Hematopoietic multipotent progenitor cell (in vitro differentiated cells): ENCODE data around the gene RFX1. TPM values are rescaled to one million over a fixed set of nuclear protein-coding genes. Genes with fewer than 3 reads are reported as not detected.

Experiments
- DNase-seq, 3 donors: peaks; one replicate each; pipeline ENCODE4 v3.0.0-alpha.2; 2011 to 2015; ENCODE audit warnings: low read depth in 2 of 3, low spot score in 2 of 3
- total RNA-seq: library from RNA; depleted of rRNA; stranded (reverse); fragments of >200 nt; gene quantifications from one replicate; pipeline ENCODE4 v1.2.3, GENCODE V29; 2012

The RFX1 gene
- total RNA-seq, 1 donor = 20.2 TPM

- no peak for DNase-seq
Observed at GRCh38 chr19:13914777-13915176, 91.3 kb downstream of the RFX1 start.

GRCh38 chr19:13913352-13913751 is 92.8 kb downstream of the RFX1 start:
- no peak for DNase-seq

Other genes starting within 250 kb of the RFX1 start
- gene MRI1, start 241.8 kb downstream of the RFX1 start, total RNA-seq = 86.7 TPM
- gene C19orf53, start 231.9 kb downstream of the RFX1 start, total RNA-seq = 30.4 TPM
- gene ZSWIM4, start 210.9 kb downstream of the RFX1 start, total RNA-seq = 15.1 TPM
- 2.7 TPM for gene NANOS3, start 129.2 kb downstream of the RFX1 start, total RNA-seq
- gene BRME1, start 100.2 kb downstream of the RFX1 start, total RNA-seq = 2.4 TPM
- gene CC2D1A, start 100.1 kb downstream of the RFX1 start, total RNA-seq = 17.5 TPM
- under 0.01 TPM for gene PODNL1, start 67.9 kb downstream of the RFX1 start, total RNA-seq
- gene DCAF15, start 53.8 kb downstream of the RFX1 start, total RNA-seq = 61.9 TPM
- gene RLN3, start 21.8 kb upstream of the RFX1 start, total RNA-seq = not detected
- 41.2 TPM for gene IL27RA, start 25.4 kb upstream of the RFX1 start, total RNA-seq
- gene PALM3, start 55.8 kb upstream of the RFX1 start, total RNA-seq = not detected
- 1.1 TPM for gene MISP3, start 66.5 kb upstream of the RFX1 start, total RNA-seq
- not detected for gene C19orf67, start 79.5 kb upstream of the RFX1 start, total RNA-seq
- gene SAMD1, start 84.4 kb upstream of the RFX1 start, total RNA-seq = 35.5 TPM
- 19.4 TPM for gene PRKACA, start 111.4 kb upstream of the RFX1 start, total RNA-seq
- gene ASF1B, start 130.3 kb upstream of the RFX1 start, total RNA-seq = 15.6 TPM
- 32.0 TPM for gene ADGRL1, start 199.8 kb upstream of the RFX1 start, total RNA-seq